ENCODE results near the gene OR10A3.

OR10A3 gene

DNA sequence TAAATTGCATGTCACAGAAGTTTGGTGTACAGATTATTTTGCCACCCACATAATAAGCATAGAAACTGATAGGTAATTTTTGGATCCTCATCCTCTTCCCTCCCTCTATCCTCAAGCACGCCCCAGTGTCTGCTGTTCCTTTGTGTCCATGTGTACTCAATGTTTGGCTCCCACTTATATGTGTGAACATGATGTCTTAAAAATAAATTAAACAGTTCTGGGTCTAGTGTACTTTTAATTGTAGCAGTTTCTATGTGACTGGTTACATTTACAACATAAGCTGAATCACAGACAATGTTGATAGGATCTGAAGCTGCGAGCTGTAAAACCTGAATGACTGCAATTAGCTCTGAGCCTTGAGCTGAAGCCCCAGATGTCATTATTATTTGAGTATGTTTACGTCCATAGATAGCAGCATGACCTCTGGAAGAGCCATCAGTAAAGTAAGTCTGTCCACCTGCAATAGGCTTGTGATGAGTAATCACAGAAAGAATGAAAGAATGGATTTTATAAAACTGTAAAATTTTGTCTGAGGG lies 40.1 kb downstream of the OR10A3 start:
- H3K4me3 ChIP-seq (ENCODE audit: low read depth, low read length) = no peak overlapping the region
- TF ChIP-seq, protein P1, sequence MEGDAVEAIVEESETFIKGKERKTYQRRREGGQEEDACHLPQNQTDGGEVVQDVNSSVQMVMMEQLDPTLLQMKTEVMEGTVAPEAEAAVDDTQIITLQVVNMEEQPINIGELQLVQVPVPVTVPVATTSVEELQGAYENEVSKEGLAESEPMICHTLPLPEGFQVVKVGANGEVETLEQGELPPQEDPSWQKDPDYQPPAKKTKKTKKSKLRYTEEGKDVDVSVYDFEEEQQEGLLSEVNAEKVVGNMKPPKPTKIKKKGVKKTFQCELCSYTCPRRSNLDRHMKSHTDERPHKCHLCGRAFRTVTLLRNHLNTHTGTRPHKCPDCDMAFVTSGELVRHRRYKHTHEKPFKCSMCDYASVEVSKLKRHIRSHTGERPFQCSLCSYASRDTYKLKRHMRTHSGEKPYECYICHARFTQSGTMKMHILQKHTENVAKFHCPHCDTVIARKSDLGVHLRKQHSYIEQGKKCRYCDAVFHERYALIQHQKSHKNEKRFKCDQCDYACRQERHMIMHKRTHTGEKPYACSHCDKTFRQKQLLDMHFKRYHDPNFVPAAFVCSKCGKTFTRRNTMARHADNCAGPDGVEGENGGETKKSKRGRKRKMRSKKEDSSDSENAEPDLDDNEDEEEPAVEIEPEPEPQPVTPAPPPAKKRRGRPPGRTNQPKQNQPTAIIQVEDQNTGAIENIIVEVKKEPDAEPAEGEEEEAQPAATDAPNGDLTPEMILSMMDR (IDR thresholded peaks at IDR 0.05; ENCODE audit: borderline replicate concordance, insufficient read depth, low read depth, low read length) = no peak

DNA sequence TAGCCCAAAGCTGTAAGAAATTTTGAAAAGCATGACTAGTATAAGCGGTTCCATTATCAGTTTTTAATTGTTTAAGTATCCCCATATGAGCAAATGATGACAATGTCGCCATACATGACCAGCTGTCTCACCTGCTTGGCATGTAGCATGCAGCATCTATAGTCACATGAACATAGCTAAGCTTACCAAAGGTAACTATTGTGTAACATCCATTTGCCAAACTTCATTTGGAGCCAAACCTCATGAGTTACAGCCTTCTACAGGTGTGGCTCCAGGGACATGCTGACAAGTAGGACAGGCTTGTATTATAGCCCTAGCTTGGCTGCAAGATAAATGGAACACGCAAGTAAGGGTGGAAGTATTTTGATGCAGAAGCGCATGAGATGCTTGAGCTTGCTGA lies 40.8 kb downstream of the OR10A3 start:
- H3K4me3 ChIP-seq (ENCODE audit: low read depth, low read length) = no peak overlapping the region
- TF ChIP-seq, protein P1 (IDR thresholded peaks at IDR 0.05; ENCODE audit: borderline replicate concordance, insufficient read depth, low read depth, low read length) = no peak

DNA sequence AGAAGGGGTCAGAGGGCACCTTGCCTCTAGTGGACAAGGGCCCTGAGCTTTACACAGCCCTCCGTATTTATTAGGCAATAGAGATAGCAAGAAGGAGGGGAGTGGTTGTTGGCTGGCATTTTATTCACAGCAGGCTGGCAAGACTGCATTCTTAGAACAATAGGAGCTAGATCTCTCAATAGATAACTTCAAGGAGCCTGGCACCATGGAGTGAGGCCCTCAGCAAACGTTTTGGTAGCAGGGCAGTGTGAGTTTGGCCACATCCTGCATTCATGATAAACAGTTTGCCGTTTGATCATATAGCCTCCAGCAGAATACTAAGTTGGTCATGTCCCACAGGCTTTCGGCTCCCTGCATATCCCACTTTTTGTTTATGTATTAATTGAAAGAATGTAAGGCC lies 42.1 kb downstream of the OR10A3 start:
- H3K4me3 ChIP-seq (ENCODE audit: low read depth, low read length) = no peak overlapping the region
- TF ChIP-seq, protein P1 (IDR thresholded peaks at IDR 0.05; ENCODE audit: borderline replicate concordance, insufficient read depth, low read depth, low read length) = no peak

DNA sequence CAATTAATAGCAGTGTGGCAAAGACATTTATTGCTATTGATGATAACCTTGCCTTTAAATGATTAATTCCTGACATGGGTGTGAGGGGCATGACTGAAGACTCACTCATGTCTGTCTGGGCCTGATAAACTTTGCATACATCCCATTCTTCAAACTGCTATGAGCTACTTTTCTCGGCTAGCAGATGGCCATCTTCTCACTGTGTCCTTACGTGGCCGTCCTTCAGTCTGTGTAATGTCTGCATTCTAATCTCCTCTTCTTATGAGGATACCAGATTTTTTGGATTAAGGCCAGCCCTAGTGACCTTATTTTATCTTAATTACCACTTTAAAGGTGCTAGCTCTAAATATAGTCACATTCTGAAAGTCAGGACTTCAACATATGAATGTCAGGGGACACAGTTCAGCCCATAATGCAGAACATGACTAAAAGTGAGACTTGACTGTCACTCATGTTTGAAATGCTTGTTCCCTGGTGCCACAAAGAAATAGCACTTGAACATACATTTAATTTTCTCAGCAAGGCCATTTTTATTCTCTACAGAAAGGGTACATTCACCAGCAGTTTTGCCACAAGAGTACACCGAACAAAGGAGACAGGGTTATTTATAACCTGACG lies 42.7 kb downstream of the OR10A3 start:
- no peak overlapping the region for H3K4me3 ChIP-seq (ENCODE audit: low read depth, low read length)
- TF ChIP-seq, protein P1 (IDR thresholded peaks at IDR 0.05; ENCODE audit: borderline replicate concordance, insufficient read depth, low read depth, low read length) = no peak

DNA sequence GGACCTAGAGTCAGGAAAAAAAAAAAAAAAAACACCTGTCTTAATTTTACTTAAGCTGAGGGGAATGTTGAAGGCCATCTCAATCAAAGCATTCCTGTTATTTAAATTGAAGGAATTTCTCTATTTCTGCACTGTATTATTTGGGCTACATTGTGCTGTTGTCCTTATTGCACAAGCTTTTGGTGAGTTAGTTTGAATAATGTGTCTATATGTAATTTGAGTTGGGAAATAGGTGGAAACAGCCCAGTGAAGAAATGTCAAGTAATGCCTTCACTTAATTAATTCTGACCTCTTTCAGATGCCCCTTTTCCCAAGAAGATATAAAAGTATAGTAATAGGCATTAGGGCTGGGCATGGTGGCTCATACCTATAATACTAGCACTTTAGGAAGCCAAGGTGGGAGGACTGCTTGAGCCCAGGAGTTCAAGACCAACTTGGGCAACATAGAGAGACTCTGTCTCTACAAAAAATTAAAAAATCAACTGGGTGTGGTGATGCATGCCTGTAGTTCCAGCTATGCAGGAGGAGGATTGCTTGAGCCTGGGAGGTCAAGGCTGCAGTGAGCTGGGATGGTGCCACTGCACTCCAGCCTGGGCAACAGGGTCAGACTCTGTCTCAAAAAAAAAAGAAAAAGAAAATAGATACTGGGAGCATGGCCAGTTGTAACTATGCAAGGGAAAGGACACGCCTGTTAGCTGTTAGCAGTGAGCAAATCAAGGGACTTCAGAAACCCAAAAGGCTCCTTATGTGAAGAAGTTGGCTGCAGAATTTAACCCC lies 45.3 kb downstream of the OR10A3 start:
- no peak overlapping the region for H3K4me3 ChIP-seq (ENCODE audit: low read depth, low read length)
- TF ChIP-seq, protein P1 (IDR thresholded peaks at IDR 0.05; ENCODE audit: borderline replicate concordance, insufficient read depth, low read depth, low read length) = no peak

DNA sequence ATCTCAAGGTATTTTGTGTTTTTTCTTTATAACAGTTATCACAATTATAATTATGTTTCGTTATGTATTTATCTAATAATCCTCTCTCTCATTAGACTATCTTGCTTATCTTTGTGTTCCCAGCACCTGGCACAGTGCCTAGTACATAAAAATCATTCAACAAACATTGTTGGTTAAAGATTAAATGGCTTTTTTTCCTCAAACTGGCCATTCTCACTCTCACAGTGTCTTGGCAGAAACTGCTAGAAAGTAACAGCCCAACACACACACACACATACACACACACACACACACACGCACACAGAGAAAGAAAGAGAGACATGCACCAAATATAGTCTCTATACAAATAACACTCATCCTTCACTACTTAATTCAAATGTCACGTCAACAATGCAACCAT lies 47.3 kb downstream of the OR10A3 start:
- no peak overlapping the region for H3K4me3 ChIP-seq (ENCODE audit: low read depth, low read length)
- TF ChIP-seq, protein P1 (IDR thresholded peaks at IDR 0.05; ENCODE audit: borderline replicate concordance, insufficient read depth, low read depth, low read length) = no peak

DNA sequence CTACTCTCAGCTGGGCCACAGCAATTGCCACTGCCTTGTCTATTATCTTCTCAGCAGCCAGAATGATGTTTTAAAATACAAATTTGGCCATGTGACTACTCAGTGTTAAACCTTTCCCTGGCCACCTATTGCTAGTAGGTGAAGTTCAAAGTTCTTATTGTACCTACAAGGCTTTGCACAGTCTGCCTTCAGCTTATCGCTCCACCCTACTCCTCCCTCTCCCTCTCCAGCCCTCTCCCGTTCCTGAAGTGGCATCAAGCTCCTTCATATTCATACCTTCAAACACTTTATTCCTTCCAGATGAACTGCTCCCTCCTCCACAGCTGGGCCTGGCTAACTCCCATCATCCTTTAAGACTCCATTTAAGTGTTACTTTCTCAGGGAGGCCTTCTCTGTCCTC lies 47.7 kb downstream of the OR10A3 start:
- TF ChIP-seq, protein P1 (IDR thresholded peaks at IDR 0.05; ENCODE audit: borderline replicate concordance, insufficient read depth, low read depth, low read length) = no peak
- no peak overlapping the region for H3K4me3 ChIP-seq (ENCODE audit: low read depth, low read length)

Data from GM12875 (cell line).